PC-9 (cell line): ENCODE data around the gene TMEM91. TPM values are rescaled to one million over a fixed set of nuclear protein-coding genes. Genes with fewer than 3 reads are reported as not detected.

ENCODE experiments used
- BruUV-seq: library from RNA; stranded (reverse); fragments of 400-500 nt; replicated peaks from 2 replicates; lab custom pipeline; 2021; lab: Mats Ljungman, UMichigan
- CTCF ChIA-PET: fragments of 300-600 bp; sonication (Branson Sonifier 250); formaldehyde crosslinking; loops from one replicate; lab custom pipeline; 2022; ENCODE audit warnings: antibody characterized with exemption; lab: Charles Lee
- POLR2A ChIA-PET: fragments of 300-600 bp; sonication (Branson Sonifier 250); formaldehyde crosslinking; loops from one replicate; lab custom pipeline; 2022; ENCODE audit warnings: antibody characterized with exemption; ENCODE audit not compliant: unreplicated experiment; lab: Charles Lee
- DNase-seq, 2 experiments: peaks; one replicate each; pipeline versions ENCODE4 v3.0.0 to v3.0.0-alpha.2; 2015 to 2022; ENCODE audit warnings: mixed read lengths in 1 of 2
- H2AFZ ChIP-seq: fragments of 200-600 bp; sonication (generic); 2 replicates; pipeline ENCODE4 v1.8.1; 2017; ENCODE audit warnings: antibody characterized with exemption
- H3F3A ChIP-seq: fragments of 200-600 bp; sonication (generic); 2 replicates; pipeline ENCODE4 v1.8.1; 2017; ENCODE audit warnings: antibody characterized with exemption, mild to moderate bottlenecking, low read depth; ENCODE audit not compliant: insufficient read depth
- H3K27ac ChIP-seq: fragments of 200-600 bp; sonication (generic); 2 replicates; pipeline ENCODE4 v1.6.1; 2016; ENCODE audit warnings: mixed run types
- H3K27me3 ChIP-seq: fragments of 200-600 bp; sonication (generic); 2 replicates; pipeline ENCODE4 v1.6.1; 2016; ENCODE audit warnings: low read depth, mixed run types; ENCODE audit not compliant: insufficient read depth
- H3K36me3 ChIP-seq: fragments of 200-600 bp; sonication (generic); 2 replicates; pipeline ENCODE4 v1.6.1; 2016; ENCODE audit warnings: low read depth, mixed run types
- H3K4me1 ChIP-seq: fragments of 200-600 bp; sonication (generic); replicated peaks from 2 replicates; pipeline ENCODE4 v1.6.1; 2016; ENCODE audit warnings: mixed run types; ENCODE audit not compliant: insufficient read depth
- H3K4me2 ChIP-seq: fragments of 200-600 bp; sonication (generic); 2 replicates; pipeline ENCODE4 v1.6.1; 2017; ENCODE audit warnings: mixed run types
- H3K4me3 ChIP-seq: fragments of 200-600 bp; sonication (generic); 2 replicates; pipeline ENCODE4 v1.6.1; 2016; ENCODE audit warnings: mixed run types
- H3K79me2 ChIP-seq: fragments of 200-600 bp; sonication (generic); 2 replicates; pipeline ENCODE4 v1.6.1; 2017; ENCODE audit warnings: low read depth, mixed run types
- H3K9me2 ChIP-seq: fragments of 200-600 bp; sonication (generic); 2 replicates; pipeline ENCODE4 v1.8.1; 2017; ENCODE audit warnings: mild to moderate bottlenecking; ENCODE audit not compliant: insufficient read depth
- H3K9me3 ChIP-seq: fragments of 200-600 bp; sonication (generic); 2 replicates; pipeline ENCODE4 v1.8.1; 2016; ENCODE audit warnings: low read depth; ENCODE audit not compliant: insufficient read depth
- H4K20me1 ChIP-seq: fragments of 200-600 bp; sonication (generic); 2 replicates; pipeline ENCODE4 v1.8.1; 2017; ENCODE audit not compliant: insufficient read depth
- EZH2 ChIP-seq: fragments of 200-600 bp; sonication (generic); IDR thresholded peaks from 2 replicates; pipeline ENCODE4 v1.8.0; 2017; ENCODE audit warnings: antibody characterized with exemption, low read depth
- intact Hi-C: fragments of 100-400 bp; cut with micrococcal nuclease; formaldehyde crosslinking; loops from one replicate; pipeline ENCODE4 v1.10.0; 2022; ENCODE audit not compliant: unreplicated experiment
- total RNA-seq: library from RNA; stranded (reverse); gene quantifications from 2 replicates; pipeline ENCODE4 v1.2.3, GENCODE V29; 2021
- TF ChIP-seq, protein P1 (sequence below): fragments of 200-600 bp; sonication (generic); conservative IDR thresholded peaks from 2 replicates; pipeline ENCODE4 v1.6.1; 2017; ENCODE audit warnings: mixed run types, antibody characterized with exemption, mild to moderate bottlenecking, moderate library complexity

Gene TMEM91
- total RNA-seq, 1 experiment from 2014 or later: 21.9 TPM

DNA sequence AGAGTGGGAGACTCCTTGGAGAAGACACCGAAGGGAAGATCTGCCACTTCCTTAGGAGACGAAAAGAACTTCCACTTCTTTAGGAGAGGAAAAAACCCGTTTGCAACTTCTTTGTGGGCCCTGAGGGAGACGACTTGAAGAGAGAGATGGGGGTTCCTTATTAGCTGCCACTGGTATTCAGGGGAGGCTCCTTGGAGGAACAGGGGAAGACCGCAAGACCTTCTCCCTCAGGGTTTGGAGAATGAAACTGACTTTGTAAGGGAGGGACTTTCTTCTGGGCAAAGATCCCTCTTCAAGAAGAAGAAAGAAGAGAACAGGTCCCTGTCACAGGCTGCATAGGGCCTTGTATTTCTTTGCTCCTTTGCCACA, 21.7 kb downstream of the TMEM91 start:
- no peaks in the 10 kb centered on the region for H3K27me3 ChIP-seq
- H2AFZ ChIP-seq: peak overlapping the region; percentile 95
- no peak for DNase-seq
- peaks cover 42% of the 10 kb centered on the region for H3K79me2 ChIP-seq
- H4K20me1 ChIP-seq: no peaks in the 10 kb centered on the region; the same call in none of the 2 replicates
- TSS peak; percentile 61 for BruUV-seq
- peak overlapping the region; percentile 79 for H3K27ac ChIP-seq
- H3K9me2 ChIP-seq: no peaks in the 10 kb centered on the region
- intact Hi-C loops: no loop called here
- H3F3A ChIP-seq: no peaks in the 10 kb centered on the region; the same call in 1 of the 2 replicates
- ChIA-PET POLR2A (no interaction called here), CTCF (no interaction called here)
- peak overlapping the region; percentile 82 for H3K4me2 ChIP-seq
- no peaks in the 10 kb centered on the region for H3K36me3 ChIP-seq
- TF ChIP-seq EZH2: no peak
- TF ChIP-seq, protein P1, sequence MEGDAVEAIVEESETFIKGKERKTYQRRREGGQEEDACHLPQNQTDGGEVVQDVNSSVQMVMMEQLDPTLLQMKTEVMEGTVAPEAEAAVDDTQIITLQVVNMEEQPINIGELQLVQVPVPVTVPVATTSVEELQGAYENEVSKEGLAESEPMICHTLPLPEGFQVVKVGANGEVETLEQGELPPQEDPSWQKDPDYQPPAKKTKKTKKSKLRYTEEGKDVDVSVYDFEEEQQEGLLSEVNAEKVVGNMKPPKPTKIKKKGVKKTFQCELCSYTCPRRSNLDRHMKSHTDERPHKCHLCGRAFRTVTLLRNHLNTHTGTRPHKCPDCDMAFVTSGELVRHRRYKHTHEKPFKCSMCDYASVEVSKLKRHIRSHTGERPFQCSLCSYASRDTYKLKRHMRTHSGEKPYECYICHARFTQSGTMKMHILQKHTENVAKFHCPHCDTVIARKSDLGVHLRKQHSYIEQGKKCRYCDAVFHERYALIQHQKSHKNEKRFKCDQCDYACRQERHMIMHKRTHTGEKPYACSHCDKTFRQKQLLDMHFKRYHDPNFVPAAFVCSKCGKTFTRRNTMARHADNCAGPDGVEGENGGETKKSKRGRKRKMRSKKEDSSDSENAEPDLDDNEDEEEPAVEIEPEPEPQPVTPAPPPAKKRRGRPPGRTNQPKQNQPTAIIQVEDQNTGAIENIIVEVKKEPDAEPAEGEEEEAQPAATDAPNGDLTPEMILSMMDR: no peak
- H3K4me3 ChIP-seq: peak overlapping the region; percentile 100
- peaks cover 19% of the 10 kb centered on the region for H3K4me1 ChIP-seq
- H3K9me3 ChIP-seq: no peaks in the 10 kb centered on the region

DNA sequence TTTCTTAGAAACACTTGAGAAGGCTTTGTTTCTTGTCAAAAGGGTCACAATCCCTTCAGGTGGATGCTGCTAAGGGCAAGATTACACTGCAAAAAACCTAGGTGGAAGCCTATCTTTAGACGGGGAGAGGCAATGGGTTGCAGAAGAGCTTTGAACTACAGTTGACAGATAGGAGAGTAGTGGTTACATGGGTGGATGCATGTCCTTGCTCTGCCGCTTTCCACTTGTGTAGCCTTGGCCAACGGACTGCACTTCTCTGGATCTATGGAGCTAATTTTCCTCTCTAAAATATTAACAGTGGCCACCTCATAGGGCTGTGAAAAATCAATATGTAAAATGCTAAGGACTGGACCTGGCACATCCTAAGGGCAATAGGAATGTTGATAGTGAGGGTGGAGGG, 22.3 kb downstream of the TMEM91 start:
- ChIA-PET POLR2A (no interaction called here), CTCF (no interaction called here)
- TF ChIP-seq, protein P1: no peak
- TF ChIP-seq EZH2: no peak
- Histone ChIP-seq H3K4me3 (peak overlapping the region; percentile 100), H3K79me2 (peaks cover 42% of the 10 kb centered on the region), H3F3A (no peaks in the 10 kb centered on the region; the same call in 1 of the 2 replicates), H4K20me1 (no peaks in the 10 kb centered on the region; the same call in 1 of the 2 replicates), H3K4me2 (peak overlapping the region; percentile 82), H3K36me3 (no peaks in the 10 kb centered on the region), H3K9me3 (no peaks in the 10 kb centered on the region), H3K27ac (no peak overlapping the region), H3K9me2 (no peaks in the 10 kb centered on the region), H3K27me3 (no peaks in the 10 kb centered on the region), H2AFZ (no peak overlapping the region), H3K4me1 (peaks cover 19% of the 10 kb centered on the region)
- no peak for DNase-seq
- BruUV-seq: no TSS peak
- intact Hi-C loops: no loop called here

DNA sequence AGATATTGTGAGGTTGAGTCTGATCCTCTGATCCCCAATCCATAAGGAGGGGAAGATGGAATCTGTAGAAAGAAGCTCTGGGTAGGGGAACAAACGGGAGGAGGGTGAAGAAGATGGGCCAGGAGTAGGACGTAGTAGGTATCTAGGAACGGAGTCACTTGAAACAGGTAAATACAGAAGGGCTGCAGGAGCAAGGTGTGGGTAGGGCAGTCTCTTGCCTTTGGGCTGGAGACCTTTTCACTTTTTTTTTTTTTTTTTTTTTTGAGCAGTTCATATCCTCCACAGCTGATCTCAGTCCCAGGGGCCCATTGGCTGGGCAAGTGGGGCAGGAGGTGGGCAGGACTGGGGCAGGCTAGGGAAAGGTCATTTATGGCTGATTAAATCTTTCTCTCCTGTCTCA, 22.8 kb downstream of the TMEM91 start:
- Histone ChIP-seq H3K27ac (no peak overlapping the region), H3K9me3 (no peaks in the 10 kb centered on the region), H3F3A (no peaks in the 10 kb centered on the region; the same call in 1 of the 2 replicates), H2AFZ (no peak overlapping the region), H4K20me1 (no peaks in the 10 kb centered on the region; the same call in 1 of the 2 replicates), H3K9me2 (no peaks in the 10 kb centered on the region), H3K4me2 (peak overlapping the region; percentile 82), H3K79me2 (peaks cover 42% of the 10 kb centered on the region), H3K4me1 (peaks cover 19% of the 10 kb centered on the region), H3K4me3 (peak overlapping the region; percentile 100; the same call in 1 of the 2 replicates), H3K27me3 (no peaks in the 10 kb centered on the region), H3K36me3 (no peaks in the 10 kb centered on the region)
- BruUV-seq: no TSS peak
- no peak for DNase-seq
- POLR2A ChIA-PET: no interaction called here
- TF ChIP-seq, protein P1: no peak
- TF ChIP-seq EZH2: no peak
- intact Hi-C loops: no loop called here
- CTCF ChIA-PET: no interaction called here
